HG02852 (cell line): ENCODE results near the gene VCX.
A peak's percentile ranks its signal among the peaks of the same experiment; 100 is the strongest.
"Not testable (repeated sequence)": the region's sequence is repeated elsewhere in the genome, so short reads cannot be mapped to it uniquely, and the experiment has no call there.

Experiments
- ATAC-seq: cut with Tn5 transposase; IDR thresholded peaks from one replicate; pipeline ENCODE4 v1.9.1; 2021; ENCODE audit warnings: mild to moderate bottlenecking, moderate library complexity; ENCODE audit not compliant: unreplicated experiment

Gene VCX

DNA sequence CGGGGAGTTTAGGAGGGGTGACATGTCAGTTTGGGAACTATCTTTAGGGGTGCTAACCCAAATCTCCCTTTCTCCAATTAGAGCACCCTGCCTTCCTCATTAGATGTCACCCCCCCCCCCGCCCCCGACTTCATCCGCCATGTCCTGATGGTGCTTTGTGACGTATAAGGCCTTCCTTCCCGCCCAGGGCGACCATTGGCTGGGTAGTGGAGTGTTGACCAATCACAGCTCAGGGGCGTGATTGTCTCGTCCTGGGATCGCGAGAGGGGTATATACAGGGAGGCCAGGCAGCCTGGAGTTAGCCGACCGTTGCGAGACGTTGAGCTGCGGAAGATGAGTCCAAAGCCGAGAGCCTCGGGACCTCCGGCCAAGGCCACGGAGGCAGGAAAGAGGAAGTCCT lies at the start of gene VCX:
Gene VCX, plus strand, starts transcription at position 301 of the 400 bp plus-strand sequence. Its CDS starts 33 bp downstream, at position 334.
- not testable (repeated sequence) for ATAC-seq

DNA sequence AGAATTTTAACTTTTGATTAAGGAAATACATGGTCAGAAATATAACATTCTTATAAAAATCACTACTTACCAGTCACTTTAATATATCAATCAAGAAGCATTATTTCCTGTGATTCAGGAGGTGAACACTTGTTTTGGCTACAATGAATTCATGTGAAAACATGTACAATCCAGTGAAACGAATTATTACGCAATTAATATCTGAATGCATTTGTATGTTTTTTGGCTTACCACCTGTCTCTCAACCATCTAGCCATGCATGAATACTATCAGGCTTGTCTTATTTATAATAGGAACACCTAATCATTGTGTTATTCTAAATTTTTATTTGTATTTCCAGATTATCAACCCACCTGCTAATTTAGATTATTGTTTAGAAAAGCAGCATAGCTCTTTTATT lies 44.6 kb upstream of the VCX start:
- ATAC-seq, result no peak

DNA sequence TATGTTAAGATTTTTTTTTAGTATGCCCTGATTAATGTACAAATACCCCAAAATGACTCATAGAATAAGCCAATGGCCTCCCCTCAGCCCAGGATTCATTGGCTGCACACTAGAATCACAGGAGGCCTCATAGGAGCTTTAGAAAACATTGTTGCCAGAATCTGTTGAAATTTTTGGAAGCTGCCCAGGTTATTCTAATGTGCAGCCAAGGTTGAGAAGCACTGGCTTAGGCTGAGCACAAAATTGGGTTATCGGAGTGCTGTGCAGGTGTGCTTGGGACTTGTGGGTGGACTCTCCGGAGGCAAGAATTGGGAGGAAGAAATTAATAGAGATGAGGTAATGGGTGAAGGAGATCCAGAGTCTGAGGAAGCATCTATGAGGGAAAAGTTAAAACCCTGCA lies 41.3 kb upstream of the VCX start:
- no peak for ATAC-seq

- ATAC-seq, result no peak
These were observed 27.7 kb upstream of the VCX start for GRCh38 chrX:7815166-7815805.

DNA sequence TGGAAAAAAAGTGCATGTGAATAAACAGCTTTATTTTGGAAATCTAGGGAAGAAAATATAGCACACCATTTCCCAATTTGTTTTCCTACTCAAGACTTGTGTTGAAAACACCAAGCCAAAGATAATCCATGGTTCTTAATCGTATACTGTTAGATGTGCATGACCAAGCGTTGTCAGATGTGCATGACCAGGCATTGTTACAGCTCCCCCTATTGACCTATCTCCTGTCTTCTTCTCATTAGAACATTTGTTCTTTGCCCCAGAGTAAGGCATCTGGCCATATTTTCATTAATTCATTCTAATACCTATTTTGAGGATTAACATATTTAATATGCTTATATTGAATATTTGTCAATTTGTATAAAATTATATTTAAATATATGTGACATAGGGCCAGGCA lies 14.4 kb upstream of the VCX start:
- peak; percentile 50 for ATAC-seq

GRCh38 chrX:7841084-7841805 lies 1.7 kb upstream of the VCX start:
- ATAC-seq, result no peak

GRCh38 chrX:7852166-7852565 lies 9.2 kb downstream of the VCX start:
- no peak for ATAC-seq

- ATAC-seq, result no peak
These were observed 29.1 kb downstream of the VCX start for GRCh38 chrX:7872042-7872441.

DNA sequence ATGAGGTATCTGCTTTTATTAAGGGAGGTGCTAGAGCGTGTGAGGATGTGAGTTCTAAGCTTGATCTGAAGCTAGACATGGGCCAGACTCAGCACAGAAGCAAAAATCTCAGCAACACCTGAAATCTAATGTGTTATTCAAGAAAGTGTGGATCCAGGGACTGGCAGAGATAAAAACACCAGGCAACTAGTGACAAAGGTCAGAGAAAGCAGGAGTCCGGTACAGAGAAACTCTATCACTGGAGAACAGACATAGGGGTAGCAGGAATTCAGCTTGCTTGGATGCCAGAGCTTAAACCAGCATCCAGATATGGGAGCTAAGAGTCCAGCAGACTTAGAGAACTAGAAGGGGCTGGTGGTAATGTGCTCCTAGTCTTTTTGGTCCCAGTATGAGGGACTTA lies 34.0 kb downstream of the VCX start:
- no peak for ATAC-seq

GRCh38 chrX:7889135-7889534 lies 46.2 kb downstream of the VCX start:
- ATAC-seq, result no peak

GRCh38 chrX:7889680-7890079 lies 46.7 kb downstream of the VCX start:
- ATAC-seq, result no peak

- no peak for ATAC-seq
These were observed 49.0 kb downstream of the VCX start for GRCh38 chrX:7891928-7892327.
